ENCODE results near the gene FRMD4A.

DNA sequence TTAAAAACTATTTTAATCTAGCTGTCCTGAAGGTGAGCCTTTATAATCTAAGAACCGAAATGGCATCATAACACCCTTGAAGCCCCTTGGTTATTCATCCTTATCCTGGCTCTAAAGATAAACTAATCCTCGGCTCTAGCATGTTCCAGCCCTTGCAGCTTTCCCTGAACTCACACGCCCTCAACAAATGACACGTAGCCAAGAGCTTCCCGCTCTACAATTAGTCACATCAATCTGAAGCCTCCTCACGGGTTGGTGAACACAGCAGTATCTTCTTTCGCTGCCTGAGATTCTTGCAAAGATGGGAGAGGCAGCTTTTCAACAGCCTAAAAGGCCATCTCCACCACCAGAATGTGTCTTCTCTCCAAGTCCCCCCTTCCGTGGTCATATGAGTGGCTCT is 4.1 kb downstream of the FRMD4A start:
- TF ChIP-seq, protein P1, sequence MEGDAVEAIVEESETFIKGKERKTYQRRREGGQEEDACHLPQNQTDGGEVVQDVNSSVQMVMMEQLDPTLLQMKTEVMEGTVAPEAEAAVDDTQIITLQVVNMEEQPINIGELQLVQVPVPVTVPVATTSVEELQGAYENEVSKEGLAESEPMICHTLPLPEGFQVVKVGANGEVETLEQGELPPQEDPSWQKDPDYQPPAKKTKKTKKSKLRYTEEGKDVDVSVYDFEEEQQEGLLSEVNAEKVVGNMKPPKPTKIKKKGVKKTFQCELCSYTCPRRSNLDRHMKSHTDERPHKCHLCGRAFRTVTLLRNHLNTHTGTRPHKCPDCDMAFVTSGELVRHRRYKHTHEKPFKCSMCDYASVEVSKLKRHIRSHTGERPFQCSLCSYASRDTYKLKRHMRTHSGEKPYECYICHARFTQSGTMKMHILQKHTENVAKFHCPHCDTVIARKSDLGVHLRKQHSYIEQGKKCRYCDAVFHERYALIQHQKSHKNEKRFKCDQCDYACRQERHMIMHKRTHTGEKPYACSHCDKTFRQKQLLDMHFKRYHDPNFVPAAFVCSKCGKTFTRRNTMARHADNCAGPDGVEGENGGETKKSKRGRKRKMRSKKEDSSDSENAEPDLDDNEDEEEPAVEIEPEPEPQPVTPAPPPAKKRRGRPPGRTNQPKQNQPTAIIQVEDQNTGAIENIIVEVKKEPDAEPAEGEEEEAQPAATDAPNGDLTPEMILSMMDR (conservative IDR thresholded peaks at IDR 0.05; ENCODE audit: low read depth, low read length), result no peak
- TF ChIP-seq POLR2A (IDR thresholded peaks at IDR 0.05; ENCODE audit: low read depth, low read length), result no peak
- TF ChIP-seq, protein P2, sequence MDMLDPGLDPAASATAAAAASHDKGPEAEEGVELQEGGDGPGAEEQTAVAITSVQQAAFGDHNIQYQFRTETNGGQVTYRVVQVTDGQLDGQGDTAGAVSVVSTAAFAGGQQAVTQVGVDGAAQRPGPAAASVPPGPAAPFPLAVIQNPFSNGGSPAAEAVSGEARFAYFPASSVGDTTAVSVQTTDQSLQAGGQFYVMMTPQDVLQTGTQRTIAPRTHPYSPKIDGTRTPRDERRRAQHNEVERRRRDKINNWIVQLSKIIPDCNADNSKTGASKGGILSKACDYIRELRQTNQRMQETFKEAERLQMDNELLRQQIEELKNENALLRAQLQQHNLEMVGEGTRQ (IDR thresholded peaks at IDR 0.05; ENCODE audit: low read depth, low read length), result no peak
- no peak for TF ChIP-seq CEBPB (IDR thresholded peaks at IDR 0.05; ENCODE audit: low read depth, low read length)
- TF ChIP-seq RAD21 (IDR thresholded peaks at IDR 0.05; ENCODE audit: low read length), result no peak
- no peak for TF ChIP-seq SMC3 (IDR thresholded peaks at IDR 0.05; ENCODE audit: low read depth, low read length)
- no peak for TF ChIP-seq RCOR1 (IDR thresholded peaks at IDR 0.05; ENCODE audit: insufficient replicate concordance, low read length)
- TF ChIP-seq RFX5 (IDR thresholded peaks at IDR 0.05; ENCODE audit: low read depth, low read length), result no peak
- TF ChIP-seq MAFK (IDR thresholded peaks at IDR 0.05; ENCODE audit: low read depth, low read length), result no peak
- TF ChIP-seq BHLHE40 (IDR thresholded peaks at IDR 0.05; ENCODE audit: low read depth, low read length), result no peak
- TF ChIP-seq, protein P3, sequence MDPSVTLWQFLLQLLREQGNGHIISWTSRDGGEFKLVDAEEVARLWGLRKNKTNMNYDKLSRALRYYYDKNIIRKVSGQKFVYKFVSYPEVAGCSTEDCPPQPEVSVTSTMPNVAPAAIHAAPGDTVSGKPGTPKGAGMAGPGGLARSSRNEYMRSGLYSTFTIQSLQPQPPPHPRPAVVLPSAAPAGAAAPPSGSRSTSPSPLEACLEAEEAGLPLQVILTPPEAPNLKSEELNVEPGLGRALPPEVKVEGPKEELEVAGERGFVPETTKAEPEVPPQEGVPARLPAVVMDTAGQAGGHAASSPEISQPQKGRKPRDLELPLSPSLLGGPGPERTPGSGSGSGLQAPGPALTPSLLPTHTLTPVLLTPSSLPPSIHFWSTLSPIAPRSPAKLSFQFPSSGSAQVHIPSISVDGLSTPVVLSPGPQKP (IDR thresholded peaks at IDR 0.05; ENCODE audit: borderline replicate concordance, low read depth, low read length), result no peak
- no peak for TF ChIP-seq NFE2L2 (IDR thresholded peaks at IDR 0.05; ENCODE audit: low read depth, low read length)
- no peak for TF ChIP-seq FOS (IDR thresholded peaks at IDR 0.05; ENCODE audit: low read depth, low read length)
- no peak for TF ChIP-seq MAZ (IDR thresholded peaks at IDR 0.05; ENCODE audit: borderline replicate concordance, low read depth, low read length)

All from IMR-90 (cell line).